Stimulated activated naive B cell treated with anti-CD40 and anti-IgM and Interleukin-4, amounts not matched to agents 10 μg/mL and 1 μg/mL and 100 μg/mL, for 72 hours (primary cell): ENCODE measurements around the gene RNF183.

Source experiments
- ATAC-seq, 2 donors: fragments of 150-1000 bp; cut with Tn5 transposase; replicated peaks; 2 replicates each; pipeline ENCODE4 v1.10.0; 2021; ENCODE audit warnings: moderate library complexity in 1 of 2
- DNase-seq: peaks from one replicate; pipeline ENCODE4 v3.0.0; 2021
- H3K27ac Mint-ChIP-seq: one replicate; pipeline ENCODE4 v1.8.0; 2022; ENCODE audit warnings: mild to moderate bottlenecking, mixed read lengths
- H3K27me3 Mint-ChIP-seq, 2 donors: one replicate each; pipeline ENCODE4 v1.8.0; 2022; ENCODE audit warnings: mixed read lengths in 2 of 2
- H3K36me3 Mint-ChIP-seq, 2 donors: one replicate each; pipeline ENCODE4 v1.8.0; 2022; ENCODE audit warnings: mixed read lengths in 2 of 2, mild to moderate bottlenecking in 1 of 2
- H3K4me1 Mint-ChIP-seq, 2 donors: one replicate each; pipeline ENCODE4 v1.8.0; 2022; ENCODE audit warnings: mixed read lengths in 2 of 2, mild to moderate bottlenecking in 1 of 2
- H3K4me3 Mint-ChIP-seq, 2 donors: one replicate each; pipeline ENCODE4 v1.8.0; 2022; ENCODE audit warnings: mild to moderate bottlenecking in 2 of 2, mixed read lengths in 2 of 2, moderate library complexity in 1 of 2
- H3K9me3 Mint-ChIP-seq, 2 donors: one replicate each; pipeline ENCODE4 v1.8.0; 2022; ENCODE audit warnings: mixed read lengths in 2 of 2, mild to moderate bottlenecking in 1 of 2

RNF183 gene

GRCh38 chr9:113302792-113303418 lies at the start of gene RNF183:
TSS of gene RNF183 (minus strand) at chr9:113303376. CDS start at chr9:113298184, 5,192 bp downstream.
- no peak for DNase-seq
- no peak within 1 kb of the TSS for H3K27ac Mint-ChIP-seq
- H3K4me3 Mint-ChIP-seq: no peak within 1 kb of the TSS
- H3K27me3 Mint-ChIP-seq: peaks cover 14 to 17% of the 10 kb centered on the region in 2 donors
- no peaks in the 10 kb centered on the region for H3K36me3 Mint-ChIP-seq
- ATAC-seq: no peak
- H3K4me1 Mint-ChIP-seq: no peaks in the 10 kb centered on the region
- no peaks in the 10 kb centered on the region for H3K9me3 Mint-ChIP-seq

GRCh38 chr9:113352411-113352810 lies 49.2 kb upstream of the RNF183 start:
- H3K27ac Mint-ChIP-seq: peak overlapping the region; percentile 52
- H3K4me1 Mint-ChIP-seq: peaks cover 26 to 33% of the 10 kb centered on the region in 2 donors
- DNase-seq (no peak), ATAC-seq (peak in 1 of 2 donors; percentile 18)
- H3K27me3 Mint-ChIP-seq: peaks cover 0 to 5% of the 10 kb centered on the region in 2 donors
- H3K36me3 Mint-ChIP-seq: peaks cover 6 to 7% of the 10 kb centered on the region in 2 donors
- H3K4me3 Mint-ChIP-seq: no peak overlapping the region
- no peaks in the 10 kb centered on the region for H3K9me3 Mint-ChIP-seq

GRCh38 chr9:113352006-113352405 lies 48.8 kb upstream of the RNF183 start:
- ATAC-seq: no peak
- H3K4me3 Mint-ChIP-seq: no peak overlapping the region
- H3K27ac Mint-ChIP-seq: no peak overlapping the region
- peaks cover 26 to 33% of the 10 kb centered on the region in 2 donors for H3K4me1 Mint-ChIP-seq
- peaks cover 0 to 5% of the 10 kb centered on the region in 2 donors for H3K27me3 Mint-ChIP-seq
- no peak for DNase-seq
- no peaks in the 10 kb centered on the region for H3K9me3 Mint-ChIP-seq
- H3K36me3 Mint-ChIP-seq: peaks cover 6 to 7% of the 10 kb centered on the region in 2 donors

GRCh38 chr9:113350937-113351336 lies 47.8 kb upstream of the RNF183 start:
- DNase-seq (peak; percentile 54), ATAC-seq (peak; percentile 77 to 81)
- H3K9me3 Mint-ChIP-seq: no peaks in the 10 kb centered on the region
- peaks cover 26 to 33% of the 10 kb centered on the region in 2 donors for H3K4me1 Mint-ChIP-seq
- H3K4me3 Mint-ChIP-seq: peak overlapping the region; percentile 82 to 86
- H3K27ac Mint-ChIP-seq: peak overlapping the region; percentile 89
- peaks cover 0 to 5% of the 10 kb centered on the region in 2 donors for H3K27me3 Mint-ChIP-seq
- H3K36me3 Mint-ChIP-seq: peaks cover 5 to 6% of the 10 kb centered on the region in 2 donors

- Mint-ChIP-seq H3K27me3 (peaks cover 0 to 5% of the 10 kb centered on the region in 2 donors), H3K4me3 (peak overlapping the region; percentile 82 to 86), H3K36me3 (peaks cover 5 to 6% of the 10 kb centered on the region in 2 donors), H3K9me3 (no peaks in the 10 kb centered on the region), H3K4me1 (peaks cover 26 to 33% of the 10 kb centered on the region in 2 donors), H3K27ac (peak overlapping the region; percentile 89)
- ATAC-seq (peak; percentile 12 to 18), DNase-seq (no peak)
Measured at GRCh38 chr9:113350107-113350661, 47.0 kb upstream of the RNF183 start.

GRCh38 chr9:113349445-113350094 lies 46.4 kb upstream of the RNF183 start, which contains the start of gene BSPRY:
TSS of gene BSPRY (plus strand) at chr9:113349541. CDS start at chr9:113349580, 39 bp downstream.
- H3K36me3 Mint-ChIP-seq: peaks cover 5 to 6% of the 10 kb centered on the region in 2 donors
- H3K4me1 Mint-ChIP-seq: peaks cover 26 to 33% of the 10 kb centered on the region in 2 donors
- peak within 1 kb of the TSS; percentile 82 to 86 for H3K4me3 Mint-ChIP-seq
- DNase-seq: peak; percentile 18
- peak; percentile 45 to 57 for ATAC-seq
- peak within 1 kb of the TSS; percentile 89 for H3K27ac Mint-ChIP-seq
- peaks cover 0 to 5% of the 10 kb centered on the region in 2 donors for H3K27me3 Mint-ChIP-seq
- H3K9me3 Mint-ChIP-seq: no peaks in the 10 kb centered on the region

GRCh38 chr9:113349066-113349444 lies 45.9 kb upstream of the RNF183 start:
- DNase-seq (no peak), ATAC-seq (no peak)
- Mint-ChIP-seq H3K27me3 (peaks cover 0 to 5% of the 10 kb centered on the region in 2 donors), H3K36me3 (peaks cover 5 to 6% of the 10 kb centered on the region in 2 donors), H3K9me3 (no peaks in the 10 kb centered on the region), H3K4me3 (peak overlapping the region; percentile 68 to 75), H3K27ac (peak overlapping the region; percentile 25), H3K4me1 (peaks cover 26 to 33% of the 10 kb centered on the region in 2 donors)

GRCh38 chr9:113348437-113348836 lies 45.3 kb upstream of the RNF183 start:
- Mint-ChIP-seq H3K4me1 (peaks cover 26 to 33% of the 10 kb centered on the region in 2 donors), H3K4me3 (no peak overlapping the region), H3K27ac (no peak overlapping the region), H3K36me3 (peaks cover 5 to 6% of the 10 kb centered on the region in 2 donors), H3K27me3 (peaks cover 0 to 5% of the 10 kb centered on the region in 2 donors), H3K9me3 (no peaks in the 10 kb centered on the region)
- DNase-seq (no peak), ATAC-seq (no peak)

- no peak overlapping the region for H3K27ac Mint-ChIP-seq
- no peak for DNase-seq
- no peak overlapping the region for H3K4me3 Mint-ChIP-seq
- H3K9me3 Mint-ChIP-seq: no peaks in the 10 kb centered on the region
- H3K4me1 Mint-ChIP-seq: peaks cover 12 to 28% of the 10 kb centered on the region in 2 donors
- no peaks in the 10 kb centered on the region for H3K36me3 Mint-ChIP-seq
- peaks cover 0 to 5% of the 10 kb centered on the region in 2 donors for H3K27me3 Mint-ChIP-seq
- ATAC-seq: no peak
Measured at GRCh38 chr9:113345671-113346070, 42.5 kb upstream of the RNF183 start.

GRCh38 chr9:113345190-113345589 lies 42.0 kb upstream of the RNF183 start:
- ATAC-seq: no peak
- no peak for DNase-seq
- no peak overlapping the region for H3K27ac Mint-ChIP-seq
- peaks cover 9 to 28% of the 10 kb centered on the region in 2 donors for H3K4me1 Mint-ChIP-seq
- H3K9me3 Mint-ChIP-seq: no peaks in the 10 kb centered on the region
- H3K36me3 Mint-ChIP-seq: no peaks in the 10 kb centered on the region
- no peak overlapping the region for H3K4me3 Mint-ChIP-seq
- peaks cover 0 to 3% of the 10 kb centered on the region in 2 donors for H3K27me3 Mint-ChIP-seq

GRCh38 chr9:113343732-113344231 lies 40.6 kb upstream of the RNF183 start:
- no peaks in the 10 kb centered on the region for H3K36me3 Mint-ChIP-seq

GRCh38 chr9:113341712-113342410 lies 38.7 kb upstream of the RNF183 start:
- H3K27me3 Mint-ChIP-seq: peaks cover 0 to 8% of the 10 kb centered on the region in 2 donors
- H3K9me3 Mint-ChIP-seq: no peaks in the 10 kb centered on the region
- ATAC-seq: no peak
- H3K27ac Mint-ChIP-seq: no peak overlapping the region
- no peak for DNase-seq
- peaks cover 6 to 32% of the 10 kb centered on the region in 2 donors for H3K4me1 Mint-ChIP-seq
- H3K4me3 Mint-ChIP-seq: peak overlapping the region in 1 of 2 donors; percentile 30
- H3K36me3 Mint-ChIP-seq: no peaks in the 10 kb centered on the region

More at GRCh38 chr9:113343732-113344231, 40.6 kb upstream of the RNF183 start:
- no peak overlapping the region for H3K4me3 Mint-ChIP-seq
- ATAC-seq (no peak), DNase-seq (no peak)
- no peak overlapping the region for H3K27ac Mint-ChIP-seq
- peaks cover 6 to 36% of the 10 kb centered on the region in 2 donors for H3K4me1 Mint-ChIP-seq
- peaks cover 0 to 8% of the 10 kb centered on the region in 2 donors for H3K27me3 Mint-ChIP-seq
- no peaks in the 10 kb centered on the region for H3K9me3 Mint-ChIP-seq

- H3K27ac Mint-ChIP-seq: peak within 1 kb of the TSS; percentile 56
- peak within 1 kb of the TSS; percentile 77 to 92 for H3K4me3 Mint-ChIP-seq
- H3K27me3 Mint-ChIP-seq: peaks cover 0 to 8% of the 10 kb centered on the region in 2 donors
- H3K36me3 Mint-ChIP-seq: no peaks in the 10 kb centered on the region
- H3K4me1 Mint-ChIP-seq: peaks cover 6 to 32% of the 10 kb centered on the region in 2 donors
- H3K9me3 Mint-ChIP-seq: no peaks in the 10 kb centered on the region
- ATAC-seq (peak; percentile 98 to 99), DNase-seq (peak; percentile 84)
Measured at GRCh38 chr9:113340011-113340699, 37.0 kb upstream of the RNF183 start, which contains the start of gene WDR31. TSS of gene WDR31 (minus strand) at chr9:113340275. CDS start at chr9:113332022, 8,253 bp downstream.
